GM23338 (cell line): ENCODE measurements around the gene STAT3. TPM values are rescaled to one million over a fixed set of nuclear protein-coding genes. Genes with fewer than 3 reads are reported as not detected.

Experiments
- ATAC-seq: fragments of 200-7000 bp; cut with Tn5 transposase; 3 replicates; pipeline ENCODE4 v1.9.1; 2020
- DNase-seq: peaks from one replicate; pipeline ENCODE4 v3.0.0-alpha.2; 2015; ENCODE audit warnings: low spot score
- H2AFZ ChIP-seq: fragments of 200-600 bp; sonication (generic); 2 replicates; pipeline ENCODE4 v1.8.0; 2016; ENCODE audit warnings: antibody characterized with exemption, mild to moderate bottlenecking, moderate library complexity
- H3F3A ChIP-seq: fragments of 200-600 bp; sonication (generic); replicated peaks from 2 replicates; pipeline ENCODE4 v1.8.0; 2017; ENCODE audit warnings: antibody characterized with exemption, mixed run types, low read depth
- H3K27ac ChIP-seq: fragments of 200-600 bp; sonication (generic); 2 replicates; pipeline ENCODE4 v1.6.1; 2016; ENCODE audit warnings: low read depth
- H3K27me3 ChIP-seq: fragments of 200-600 bp; sonication (generic); 2 replicates; pipeline ENCODE4 v1.8.0; 2016; ENCODE audit warnings: mild to moderate bottlenecking, mixed run types, moderate library complexity; ENCODE audit not compliant: insufficient read depth
- H3K36me3 ChIP-seq: fragments of 200-600 bp; sonication (generic); 2 replicates; pipeline ENCODE4 v1.8.0; 2016; ENCODE audit warnings: mild to moderate bottlenecking; ENCODE audit not compliant: insufficient read depth
- H3K4me1 ChIP-seq: fragments of 200-600 bp; sonication (generic); 2 replicates; pipeline ENCODE4 v1.8.0; 2016; ENCODE audit warnings: mild to moderate bottlenecking, moderate library complexity; ENCODE audit not compliant: insufficient read depth
- H3K4me2 ChIP-seq: fragments of 200-600 bp; sonication (generic); 2 replicates; pipeline ENCODE4 v1.7.1; 2017; ENCODE audit warnings: mixed run types
- H3K4me3 ChIP-seq: fragments of 200-600 bp; sonication (generic); 2 replicates; pipeline ENCODE4 v1.6.1; 2016; ENCODE audit warnings: mixed run types
- H3K79me2 ChIP-seq: fragments of 200-600 bp; sonication (generic); replicated peaks from 2 replicates; pipeline ENCODE4 v1.8.0; 2017; ENCODE audit warnings: mild to moderate bottlenecking; ENCODE audit not compliant: insufficient read depth
- H3K9me2 ChIP-seq: fragments of 200-600 bp; sonication (generic); 2 replicates; pipeline ENCODE4 v1.8.0; 2017; ENCODE audit not compliant: insufficient read depth
- H4K20me1 ChIP-seq: fragments of 200-600 bp; sonication (generic); replicated peaks from 2 replicates; pipeline ENCODE4 v1.8.0; 2017; ENCODE audit warnings: mild to moderate bottlenecking; ENCODE audit not compliant: insufficient read depth
- H3K27ac Mint-ChIP-seq: 2 replicates; pipeline ENCODE4 v1.8.0; 2020; ENCODE audit warnings: inconsistent platforms, mild to moderate bottlenecking, moderate library complexity, mixed read lengths
- H3K27me3 Mint-ChIP-seq: 3 replicates; pipeline ENCODE4 v1.8.0; 2022; ENCODE audit warnings: low read depth, mild to moderate bottlenecking, moderate library complexity, mixed read lengths, inconsistent platforms; ENCODE audit not compliant: insufficient read depth, poor library complexity
- H3K36me3 Mint-ChIP-seq: 3 replicates; pipeline ENCODE4 v1.8.0; 2021; ENCODE audit warnings: low read depth, mild to moderate bottlenecking, inconsistent platforms, moderate library complexity, mixed read lengths
- H3K4me1 Mint-ChIP-seq: 3 replicates; pipeline ENCODE4 v1.8.0; 2020; ENCODE audit warnings: mild to moderate bottlenecking, inconsistent platforms, mixed read lengths
- H3K4me3 Mint-ChIP-seq: 3 replicates; pipeline ENCODE4 v1.8.0; 2021; ENCODE audit warnings: moderate library complexity, mild to moderate bottlenecking, inconsistent platforms, mixed read lengths
- H3K9me3 Mint-ChIP-seq: 3 replicates; pipeline ENCODE4 v1.8.0; 2020; ENCODE audit warnings: moderate library complexity, mild to moderate bottlenecking, inconsistent platforms, mixed read lengths
- EZH2phosphoT487 ChIP-seq: fragments of 200-600 bp; sonication (generic); IDR thresholded peaks from one replicate; pipeline ENCODE4 v1.8.1; 2018; ENCODE audit warnings: antibody characterized with exemption; ENCODE audit not compliant: unreplicated experiment
- NANOG ChIP-seq: IDR thresholded peaks from 2 replicates; pipeline ENCODE4 v1.6.1; 2016; ENCODE audit warnings: antibody characterized with exemption, borderline replicate concordance
- POLR2AphosphoS5 ChIP-seq: IDR thresholded peaks from 2 replicates; pipeline ENCODE4 v1.6.1; 2016; ENCODE audit warnings: antibody characterized with exemption, low read depth
- REST ChIP-seq: IDR thresholded peaks from one replicate; pipeline ENCODE4 v1.6.1; 2018; ENCODE audit warnings: antibody characterized with exemption; ENCODE audit not compliant: unreplicated experiment
- ZNF114 ChIP-seq: fragments of 250-450 bp; sonication (Bioruptor Pico); IDR thresholded peaks from 2 replicates; pipeline ENCODE4 v1.5.0; 2020; ENCODE audit warnings: mild to moderate bottlenecking, moderate library complexity
- ZNF462 ChIP-seq: fragments of 250-450 bp; sonication (Bioruptor Pico); IDR thresholded peaks from 2 replicates; pipeline ENCODE4 v1.5.0; 2020; ENCODE audit warnings: mild to moderate bottlenecking, moderate library complexity
- polyA plus RNA-seq: library from polyadenylated mRNA; unstranded; fragments of >200 nt; fragmentation: Nextera tagmentation; extraction: Ambion mirVana; gene quantifications from 2 replicates; pipeline ENCODE4 v1.2.1, GENCODE V29; 2016
- total RNA-seq: library from RNA; depleted of rRNA; stranded (reverse); fragments of >200 nt; shearing (Covaris generic); gene quantifications from 2 replicates; pipeline ENCODE4 v1.2.3, GENCODE V29; 2014

STAT3 gene
- total and polyA plus RNA-seq, 2 experiments from 2014 or later = 49.5 to 78.0 TPM

GRCh38 chr17:42423766-42424165 lies 35.5 kb upstream of the STAT3 start:
- Histone ChIP-seq H3K27me3 (peaks cover 34% of the 10 kb centered on the region), H3K36me3 (no peaks in the 10 kb centered on the region), H3K4me1 (peaks cover 37% of the 10 kb centered on the region), H3K79me2 (peaks cover 8% of the 10 kb centered on the region), H3K27ac (peak overlapping the region; percentile 92), H3F3A (peaks cover 12% of the 10 kb centered on the region; the same call in 1 of the 2 replicates), H3K9me2 (no peaks in the 10 kb centered on the region), H2AFZ (peak overlapping the region; percentile 79), H3K4me2 (peak overlapping the region; percentile 100), H4K20me1 (peaks cover 7% of the 10 kb centered on the region), H3K4me3 (peak overlapping the region; percentile 97)
- Mint-ChIP-seq H3K27ac (no peak overlapping the region), H3K4me1 (peaks cover 39% of the 10 kb centered on the region), H3K9me3 (no peaks in the 10 kb centered on the region; the same call in 2 of the 3 replicates), H3K4me3 (peak overlapping the region; percentile 87), H3K36me3 (peaks cover 3% of the 10 kb centered on the region; the same call in 2 of the 3 replicates), H3K27me3 (peaks cover 33% of the 10 kb centered on the region)
- no peak for DNase-seq
- ATAC-seq = no peak
- TF ChIP-seq REST (no peak), POLR2AphosphoS5 (no peak), ZNF114 (CRISPR knock-in tag) (no peak), EZH2phosphoT487 (no peak), NANOG (no peak)

GRCh38 chr17:42422958-42423712 lies 34.9 kb upstream of the STAT3 start, which contains the start of gene CAVIN1:
Gene CAVIN1 (minus strand): TSS chr17:42423256. CDS start chr17:42423097, 159 bp downstream.
- Histone ChIP-seq H3K27ac (peak within 1 kb of the TSS; percentile 92), H3K36me3 (no peaks in the 10 kb centered on the region), H3K4me3 (peak within 1 kb of the TSS; percentile 97), H3K27me3 (peaks cover 34% of the 10 kb centered on the region), H3K79me2 (peaks cover 12% of the 10 kb centered on the region), H3K4me1 (peaks cover 34% of the 10 kb centered on the region), H4K20me1 (peaks cover 7% of the 10 kb centered on the region), H3K4me2 (peak within 1 kb of the TSS; percentile 100), H3K9me2 (no peaks in the 10 kb centered on the region), H2AFZ (peak within 1 kb of the TSS; percentile 90), H3F3A (peaks cover 12% of the 10 kb centered on the region; the same call in 1 of the 2 replicates)
- H3K36me3 Mint-ChIP-seq = peaks cover 3% of the 10 kb centered on the region; the same call in 2 of the 3 replicates
- ATAC-seq = peak; percentile 81
- H3K4me1 Mint-ChIP-seq = peaks cover 34% of the 10 kb centered on the region
- H3K4me3 Mint-ChIP-seq = peak within 1 kb of the TSS; percentile 91
- H3K9me3 Mint-ChIP-seq = no peaks in the 10 kb centered on the region; the same call in 2 of the 3 replicates
- peaks cover 36% of the 10 kb centered on the region for H3K27me3 Mint-ChIP-seq
- DNase-seq = peak; percentile 99
- H3K27ac Mint-ChIP-seq = peak within 1 kb of the TSS; percentile 75
- peak; percentile 35 for TF ChIP-seq REST
- TF ChIP-seq ZNF462 (CRISPR knock-in tag) = no peak
